HG02981 (cell line): Measurements from ENCODE around the gene CRYGS.
"Not testable (repeated sequence)": the region's sequence is repeated elsewhere in the genome, so short reads cannot be mapped to it uniquely, and the experiment has no call there.

Experiments used
- ATAC-seq: cut with Tn5 transposase; IDR thresholded peaks from one replicate; pipeline ENCODE4 v1.9.1; 2021; ENCODE audit warnings: mild to moderate bottlenecking, moderate library complexity; ENCODE audit not compliant: unreplicated experiment

The CRYGS gene

DNA sequence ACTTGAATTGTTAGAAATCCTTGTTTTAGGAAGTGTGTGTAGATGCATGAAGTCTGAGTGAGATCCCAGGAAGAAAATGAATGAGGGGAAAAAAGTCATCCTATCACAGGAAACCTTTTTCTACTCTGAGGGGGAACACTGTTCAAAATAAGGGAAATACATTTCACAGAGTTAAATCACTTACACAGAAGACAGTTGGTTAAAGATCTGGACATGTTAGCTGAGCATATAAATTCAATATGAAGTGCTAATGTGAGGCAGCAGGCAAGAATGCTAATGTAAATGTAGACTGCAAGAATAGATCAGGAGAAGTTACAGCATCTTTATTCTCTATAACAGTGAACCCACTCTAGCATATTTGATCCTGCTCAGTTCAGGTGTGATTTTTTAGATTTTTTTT is 20.4 kb upstream of the CRYGS start:
- ATAC-seq, result no peak

- no peak for ATAC-seq
Measured at GRCh38 chr3:186552408-186553031, 8.3 kb upstream of the CRYGS start.

DNA sequence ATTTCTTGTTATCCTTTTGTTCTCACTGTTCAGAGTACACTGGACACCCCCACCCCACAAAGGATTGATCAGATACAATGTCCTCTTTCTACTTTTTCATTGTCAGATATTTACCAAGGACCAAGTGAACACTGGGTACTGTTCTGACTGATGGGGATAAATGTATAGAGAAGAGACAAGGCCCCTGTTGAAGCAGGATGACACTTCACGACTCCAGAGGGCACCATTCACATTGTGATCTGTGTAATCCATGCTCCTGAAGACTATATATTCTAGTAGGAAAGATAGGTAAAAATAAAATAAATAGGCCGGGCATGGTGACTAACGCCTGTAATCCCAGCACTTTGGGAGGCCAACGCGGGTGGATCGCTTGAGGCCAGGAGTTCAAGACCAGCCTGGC is 7.2 kb upstream of the CRYGS start:
- ATAC-seq, result no peak

GRCh38 chr3:186549497-186549896 is 5.3 kb upstream of the CRYGS start:
- ATAC-seq, result no peak

GRCh38 chr3:186540835-186541226 is 3.3 kb downstream of the CRYGS start:
- ATAC-seq, result no peak

DNA sequence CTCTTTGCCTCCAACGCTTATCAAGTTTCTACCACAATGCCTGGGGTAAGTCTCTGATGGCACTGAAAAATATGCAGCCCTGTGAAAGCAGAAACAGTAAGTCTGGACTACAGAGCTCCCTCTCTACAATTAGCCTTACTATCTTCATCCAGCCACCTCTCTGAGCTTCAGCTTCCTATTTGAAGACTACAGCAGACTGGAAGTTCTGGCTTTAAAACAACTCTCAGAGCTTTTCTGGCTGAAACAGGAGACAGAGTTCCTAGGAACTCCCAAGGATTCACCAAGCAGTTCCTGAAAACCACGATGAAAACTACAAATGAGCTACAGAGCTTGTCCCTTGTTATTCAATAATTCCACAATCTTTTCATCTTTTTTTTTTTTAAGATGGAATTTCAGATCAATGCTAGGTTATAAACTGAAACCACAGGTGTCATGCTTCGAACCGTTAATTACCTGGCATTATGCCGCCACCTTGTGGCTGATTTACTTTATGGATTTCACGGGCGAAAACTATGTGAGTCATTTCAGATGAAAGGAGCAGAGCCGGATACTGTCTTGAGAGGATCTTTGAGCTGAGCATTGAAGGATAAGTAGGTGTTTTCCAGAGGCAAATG is 3.9 kb downstream of the CRYGS start:
- peak; percentile 62 for ATAC-seq

DNA sequence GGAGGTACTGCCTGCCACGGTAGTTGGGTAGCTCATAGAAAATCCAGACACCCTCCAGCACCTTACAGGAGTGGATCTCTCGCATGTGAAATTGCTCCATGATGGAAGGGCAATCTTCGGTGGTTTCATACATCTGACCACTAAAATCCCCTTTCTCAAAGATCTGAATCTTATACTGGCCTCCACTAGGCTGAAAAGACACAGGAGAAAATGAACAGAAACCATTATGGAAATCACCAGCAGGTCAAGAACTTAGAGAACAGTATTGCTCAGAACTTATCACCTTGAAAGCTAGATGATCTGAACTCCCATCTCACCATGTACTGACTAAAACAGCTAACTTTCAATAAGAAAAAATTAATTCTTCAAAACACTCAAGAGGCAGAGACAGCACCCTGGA is 5.4 kb downstream of the CRYGS start:
- ATAC-seq, result no peak

GRCh38 chr3:186536883-186537844 is 7.0 kb downstream of the CRYGS start:
- no peak for ATAC-seq

DNA sequence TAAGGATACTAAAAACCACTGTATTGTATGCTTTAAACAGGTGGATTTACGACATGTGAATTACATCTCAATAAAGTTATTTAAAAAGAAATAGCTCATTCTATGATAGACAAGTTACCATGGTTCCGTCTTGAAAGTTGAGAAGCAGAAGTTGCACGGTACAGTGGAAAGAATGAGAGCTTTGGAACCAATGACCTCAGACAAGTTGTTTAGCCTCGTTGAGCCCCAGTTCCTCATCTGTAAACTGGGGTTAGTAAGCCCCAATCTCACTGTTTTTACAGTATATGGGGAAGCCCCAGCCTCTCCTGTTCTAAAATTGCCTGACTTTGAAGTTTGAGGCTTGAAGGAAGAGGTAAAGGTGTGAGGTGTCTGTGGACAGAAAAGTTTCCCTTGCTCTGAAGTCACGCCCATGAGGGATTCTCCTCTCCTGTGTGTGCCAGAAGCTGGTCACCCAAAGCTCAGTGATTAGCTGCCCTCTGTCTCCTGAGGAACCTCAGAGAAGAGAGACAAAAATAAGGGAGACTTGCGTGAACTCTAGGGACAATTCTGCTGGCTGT is 10.0 kb downstream of the CRYGS start:
- peak; percentile 73 for ATAC-seq

GRCh38 chr3:186532598-186533072 is 11.5 kb downstream of the CRYGS start:
- ATAC-seq, result peak; percentile 62

DNA sequence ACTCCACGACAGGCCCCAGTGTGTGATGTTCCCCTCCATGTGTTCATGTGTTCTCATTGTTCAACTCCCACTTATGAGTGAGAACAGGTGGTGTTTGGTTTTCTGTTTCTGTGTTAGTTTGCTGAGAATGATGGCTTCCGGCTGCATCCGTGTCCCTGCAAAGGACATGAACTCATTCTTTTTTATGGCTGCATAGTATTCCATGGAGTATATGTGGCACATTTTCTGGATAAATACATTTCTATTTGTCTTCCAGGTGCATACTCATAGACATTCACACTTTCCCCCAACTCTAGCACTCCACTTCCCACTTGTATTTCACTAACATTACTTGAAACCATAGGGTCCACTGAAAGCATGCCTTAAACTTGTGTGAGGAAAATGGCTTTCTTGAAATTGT is 12.5 kb downstream of the CRYGS start:
- ATAC-seq, result not testable (repeated sequence)

DNA sequence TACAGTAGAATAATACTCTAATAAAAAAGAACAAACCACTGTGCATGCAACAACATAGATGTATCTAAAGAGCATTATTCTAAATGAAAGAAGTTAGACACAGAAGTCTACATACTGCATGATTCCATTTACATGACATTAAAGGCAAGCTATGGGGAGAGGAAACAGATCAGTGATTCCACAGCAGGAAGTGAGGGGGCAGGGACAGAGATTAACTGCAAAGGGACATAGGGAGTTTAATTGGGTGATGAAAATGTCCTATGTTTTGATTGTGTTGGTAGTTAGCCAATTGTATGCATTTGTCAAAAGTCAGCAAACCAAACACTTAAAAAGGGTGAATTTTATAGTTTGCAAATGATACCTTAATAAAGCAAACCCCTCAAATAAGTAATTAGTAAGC is 13.8 kb downstream of the CRYGS start:
- no peak for ATAC-seq

- no peak for ATAC-seq
Measured at GRCh38 chr3:186529201-186529999, 14.8 kb downstream of the CRYGS start.

DNA sequence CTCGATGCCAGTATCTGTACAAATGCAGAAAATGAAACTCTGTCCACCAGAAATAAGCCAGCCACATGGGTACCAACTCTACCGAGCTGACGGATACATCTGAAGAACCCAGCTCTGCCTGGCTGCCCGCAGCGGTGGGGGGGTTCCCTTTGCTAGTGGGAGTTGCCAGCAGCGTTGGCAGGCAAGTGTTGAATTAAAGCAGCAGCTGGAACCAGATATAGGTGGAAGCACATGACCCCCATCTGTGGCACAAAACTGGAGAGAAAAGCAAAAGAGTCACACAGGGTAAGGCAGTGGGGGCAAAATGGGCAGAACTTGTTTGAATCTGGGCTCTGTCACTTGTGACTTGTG is 17.9 kb downstream of the CRYGS start:
- no peak for ATAC-seq

DNA sequence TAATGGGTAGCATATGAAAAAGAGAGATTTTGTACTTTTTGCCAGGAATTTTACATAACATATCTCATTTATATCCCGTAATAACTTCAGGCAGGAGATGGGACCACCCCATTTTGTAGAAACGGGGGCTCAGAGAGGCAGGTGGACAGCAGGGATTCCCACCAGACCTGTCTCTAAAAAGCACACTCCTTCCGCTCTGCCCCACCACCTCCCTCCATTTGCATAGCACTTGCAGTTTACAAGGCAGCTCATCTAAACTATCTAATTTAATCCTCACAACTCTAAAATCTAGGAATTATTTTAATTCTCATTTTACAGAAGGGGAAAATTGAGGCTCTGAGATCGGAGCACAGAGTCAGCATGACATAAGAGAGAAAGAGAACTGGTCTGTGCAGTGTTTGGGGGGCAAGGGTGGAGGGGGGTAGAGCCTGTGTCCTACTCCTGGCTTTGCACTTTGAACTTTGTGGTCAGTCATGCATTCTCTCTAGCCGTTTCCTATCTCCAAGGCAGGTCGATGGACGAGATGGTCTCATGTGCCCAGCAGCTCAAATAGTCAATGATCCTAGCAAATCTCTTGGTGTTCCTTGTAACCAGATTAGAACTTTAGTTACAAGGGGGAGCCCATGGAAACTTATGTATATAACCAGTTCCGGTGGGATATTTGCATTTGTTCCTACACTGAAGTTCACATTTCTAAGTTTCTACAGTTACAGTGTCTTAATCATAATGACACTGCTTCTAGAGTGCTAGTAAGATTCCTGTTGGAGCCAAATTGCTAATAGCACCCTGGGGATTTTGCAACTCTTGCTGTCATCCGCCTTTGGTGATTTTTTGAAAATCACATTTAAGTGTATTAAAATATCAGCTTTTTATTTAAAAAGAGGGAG is 18.6 kb downstream of the CRYGS start:
- ATAC-seq, result no peak

- no peak for ATAC-seq
Measured at GRCh38 chr3:186524616-186525015, 19.6 kb downstream of the CRYGS start.

- no peak for ATAC-seq
Measured at GRCh38 chr3:186523434-186523833, 20.7 kb downstream of the CRYGS start.

DNA sequence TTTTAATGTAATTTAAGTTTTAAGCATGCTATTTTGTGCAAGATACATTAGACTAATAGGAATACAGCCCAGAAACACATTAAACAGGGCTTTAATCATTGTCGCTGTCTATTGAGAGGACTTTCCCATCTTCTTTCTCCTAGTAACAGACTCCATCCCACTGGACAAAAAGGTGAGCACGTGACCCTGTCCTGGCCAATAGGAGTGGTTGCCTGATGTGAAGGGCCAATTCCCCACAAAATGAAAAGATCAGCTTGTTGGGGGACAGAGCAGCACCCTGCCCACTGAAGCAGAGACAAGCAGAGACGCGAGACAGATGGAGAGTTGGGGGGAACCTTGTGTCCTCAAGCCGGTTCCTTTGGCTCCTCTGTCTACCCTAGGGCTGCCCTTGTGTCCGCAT is 21.2 kb downstream of the CRYGS start:
- no peak for ATAC-seq

GRCh38 chr3:186520957-186521842 is 23.0 kb downstream of the CRYGS start:
- ATAC-seq, result peak; percentile 50
